ENCODE results near the gene OR5T2. TPM values are rescaled to one million over a fixed set of nuclear protein-coding genes. Genes with fewer than 3 reads are reported as not detected.

OR5T2 gene
- total and polyA plus RNA-seq, 2 of the 13 experiments (the other 11 are each of a cell fraction or from before 2014, with no cell fraction given) = not detected

GRCh38 chr11:56271092-56271491, 37.0 kb upstream of the OR5T2 start:
- FAIRE-seq = no peak
- ATAC-seq = no peak
- Histone ChIP-seq H2AFZ (ENCODE audit: low read length) (no peak overlapping the region), H3K27ac (ENCODE audit: extremely low read length, insufficient read depth, low read length) (no peak overlapping the region), H3K79me2 (ENCODE audit: insufficient read depth, low read length) (no peaks in the 10 kb centered on the region), H3K4me3 (replicated peaks in 1 of 3; ENCODE audit: insufficient read depth in 1 of 3, low read depth in 2 of 3, low read length in 3 of 3) (no peak overlapping the region), H3K4me2 (ENCODE audit: low read depth, low read length) (no peak overlapping the region), H3K27me3 (ENCODE audit: control insufficient read depth in 1 of 2, insufficient read depth in 2 of 2, low read length in 2 of 2) (no peaks in the 10 kb centered on the region), H3K9ac (ENCODE audit: insufficient read depth, low read depth, low read length) (no peak overlapping the region), H4K20me1 (ENCODE audit: insufficient read depth, low read length) (no peaks in the 10 kb centered on the region), H3K9me3 (ENCODE audit: low read length) (peaks cover 62% of the 10 kb centered on the region), H3K36me3 (replicated peaks in 1 of 2; ENCODE audit: control insufficient read depth in 1 of 2, insufficient read depth in 2 of 2, low read length in 2 of 2) (no peaks in the 10 kb centered on the region), H3K4me1 (ENCODE audit: insufficient read depth, low read length) (no peaks in the 10 kb centered on the region)
- WGBS (ENCODE audit: low lambda C conversion rate) = 46% methylated on average over 3 of the region's 3 CpGs
- CTCF ChIA-PET (ENCODE audit: low intra/inter-chr PET ratio, low total read pairs) = no interaction called here
- POLR2A ChIA-PET = no interaction called here
- no peak for DNase-seq (ENCODE audit: low spot score)
- intact Hi-C loops (cut with micrococcal nuclease; ENCODE audit: unreplicated experiment) (no loop called here), in situ Hi-C loops (cut with HindIII; ENCODE audit: extremely low pct_ligation_motif_present, low pct_unique_long_range_greater_than_20kb) (no loop called here)
- no TSS peak for BruUV-seq (replicated peaks)
- TF ChIP-seq HHEX (CRISPR knock-in tag; IDR thresholded peaks at IDR 0.05) = no peak
- no peak for TF ChIP-seq SRY (CRISPR knock-in tag; IDR thresholded peaks at IDR 0.05)
- TF ChIP-seq ZBTB37 (CRISPR knock-in tag; IDR thresholded peaks at IDR 0.05) = no peak
- TF ChIP-seq HMG20A (CRISPR knock-in tag; IDR thresholded peaks at IDR 0.05; ENCODE audit: borderline replicate concordance) = no peak
- no peak for TF ChIP-seq PAWR (CRISPR knock-in tag; IDR thresholded peaks at IDR 0.05; ENCODE audit: borderline replicate concordance)
- no peak for TF ChIP-seq ZNF772 (CRISPR knock-in tag; IDR thresholded peaks at IDR 0.05)
- TF ChIP-seq ZNF264 (CRISPR knock-in tag; IDR thresholded peaks at IDR 0.05) = no peak

GRCh38 chr11:56251954-56252353, 17.9 kb upstream of the OR5T2 start, which contains the start of gene OR5T3:
TSS of gene OR5T3 (plus strand) at chr11:56252254. CDS start at chr11:56252254, 0 bp downstream.
- Histone ChIP-seq H4K20me1 (ENCODE audit: insufficient read depth, low read length) (no peaks in the 10 kb centered on the region), H3K4me1 (ENCODE audit: insufficient read depth, low read length) (no peaks in the 10 kb centered on the region), H3K9me3 (ENCODE audit: low read length) (peaks cover 50% of the 10 kb centered on the region), H2AFZ (ENCODE audit: low read length) (no peak within 1 kb of the TSS), H3K27me3 (ENCODE audit: control insufficient read depth in 1 of 2, insufficient read depth in 2 of 2, low read length in 2 of 2) (no peaks in the 10 kb centered on the region), H3K36me3 (replicated peaks in 1 of 2; ENCODE audit: control insufficient read depth in 1 of 2, insufficient read depth in 2 of 2, low read length in 2 of 2) (no peaks in the 10 kb centered on the region), H3K4me3 (replicated peaks in 1 of 3; ENCODE audit: insufficient read depth in 1 of 3, low read depth in 2 of 3, low read length in 3 of 3) (no peak within 1 kb of the TSS), H3K4me2 (ENCODE audit: low read depth, low read length) (no peak within 1 kb of the TSS), H3K9ac (ENCODE audit: insufficient read depth, low read depth, low read length) (no peak within 1 kb of the TSS), H3K27ac (ENCODE audit: extremely low read length, insufficient read depth, low read length) (no peak within 1 kb of the TSS), H3K79me2 (ENCODE audit: insufficient read depth, low read length) (no peaks in the 10 kb centered on the region)
- DNase-seq (ENCODE audit: low spot score) (no peak), ATAC-seq (no peak), FAIRE-seq (no peak)
- intact Hi-C loops (cut with micrococcal nuclease; ENCODE audit: unreplicated experiment) (no loop called here), in situ Hi-C loops (cut with HindIII; ENCODE audit: extremely low pct_ligation_motif_present, low pct_unique_long_range_greater_than_20kb) (no loop called here)
- CTCF ChIA-PET (ENCODE audit: low intra/inter-chr PET ratio, low total read pairs) = no interaction called here
- no TSS peak for BruUV-seq (replicated peaks)
- TF ChIP-seq ZNF609 (CRISPR knock-in tag; IDR thresholded peaks at IDR 0.05; ENCODE audit: borderline replicate concordance) (no peak), ZNF143 (CRISPR knock-in tag; IDR thresholded peaks at IDR 0.05) (no peak), TEF (CRISPR knock-in tag; IDR thresholded peaks at IDR 0.05) (no peak), HOXD1 (CRISPR knock-in tag; IDR thresholded peaks at IDR 0.05) (no peak)
- POLR2A ChIA-PET = no interaction called here

Data from HepG2 (cell line).